Upper lobe of left lung (tissue), 4 donors: ENCODE data around the gene UGT2A3.

ENCODE experiments used
- CTCF ChIP-seq, 6 experiments: fragments of 450-650 bp in 4 of 6; fragments of 200-600 bp in 2 of 6; sonication (generic) in 2 of 6; IDR thresholded peaks; one replicate each; pipeline ENCODE4 v1.5.1; 2016 to 2019; ENCODE audit warnings: antibody characterized with exemption in 6 of 6
- EP300 ChIP-seq, 4 donors: sonication (generic); formaldehyde crosslinking; IDR thresholded peaks; one replicate each; pipeline ENCODE4 v1.5.1; 2017; ENCODE audit warnings: antibody characterized with exemption in 4 of 4, control low read depth in 2 of 4
- POLR2AphosphoS5 ChIP-seq, 2 donors: sonication (generic); formaldehyde crosslinking; IDR thresholded peaks; one replicate each; pipeline ENCODE4 v1.5.1; 2017; ENCODE audit warnings: antibody characterized with exemption in 2 of 2

- TF ChIP-seq EP300 (IDR thresholded peaks at IDR 0.05) (no peak), POLR2AphosphoS5 (IDR thresholded peaks at IDR 0.05) (no peak), CTCF (IDR thresholded peaks at IDR 0.05) (no peak)
Measured at GRCh38 chr4:68995292-68995691, 43.7 kb upstream of the UGT2A3 start.
